Cardiac muscle cell (in vitro differentiated cells and primary cell): ENCODE results near the gene PCSK2. TPM values are rescaled to one million over a fixed set of nuclear protein-coding genes. Genes with fewer than 3 reads are reported as not detected.

Experiments used
- DNase-seq, 2 donors: peaks; one replicate each; pipeline versions ENCODE4 v3.0.0 to v3.0.0-alpha.2; 2010 to 2017; ENCODE audit warnings: low read depth in 1 of 2, low spot score in 1 of 2
- H3K27ac ChIP-seq: fragments of 200-600 bp; sonication (generic); 2 replicates; pipeline ENCODE4 v1.5.1; 2016
- H3K27me3 ChIP-seq: fragments of 200-600 bp; sonication (generic); 2 replicates; pipeline ENCODE4 v1.6.0; 2016; ENCODE audit warnings: control low read depth
- H3K36me3 ChIP-seq: fragments of 200-600 bp; sonication (generic); 2 replicates; pipeline ENCODE4 v1.5.1; 2016; ENCODE audit warnings: control low read depth
- H3K4me1 ChIP-seq: fragments of 200-600 bp; sonication (generic); 2 replicates; pipeline ENCODE4 v1.8.1; 2017; ENCODE audit warnings: low read depth, mild to moderate bottlenecking, mixed run types
- H3K4me3 ChIP-seq: fragments of 200-600 bp; sonication (generic); 2 replicates; pipeline ENCODE4 v1.5.1; 2016; ENCODE audit warnings: mild to moderate bottlenecking
- H3K9me3 ChIP-seq: fragments of 200-600 bp; sonication (generic); 2 replicates; pipeline ENCODE4 v1.5.1; 2017; ENCODE audit warnings: low read depth, mild to moderate bottlenecking, control low read depth
- CTCF ChIP-seq: IDR thresholded peaks from 2 replicates; pipeline ENCODE4 v1.5.1; 2012; ENCODE audit warnings: low read depth, mild to moderate bottlenecking, low read length
- polyA plus RNA-seq: library from polyadenylated mRNA; unstranded; fragments of >200 nt; fragmentation: Nextera tagmentation; extraction: Ambion mirVana; gene quantifications from 2 replicates; pipeline ENCODE4 v1.2.1, GENCODE V29; 2016
- total RNA-seq: library from RNA; depleted of rRNA; stranded (reverse); fragments of >200 nt; gene quantifications from 2 replicates; pipeline ENCODE4 v1.2.3, GENCODE V29; 2016

The PCSK2 gene
- total and polyA plus RNA-seq, 2 experiments from 2014 or later = 0.12 to 0.66 TPM

- peaks cover 2% of the 10 kb centered on the region for H3K9me3 ChIP-seq
- TF ChIP-seq CTCF = no peak
- no peaks in the 10 kb centered on the region for H3K27me3 ChIP-seq
- no peaks in the 10 kb centered on the region for H3K4me1 ChIP-seq
- no peak overlapping the region for H3K27ac ChIP-seq
- no peaks in the 10 kb centered on the region for H3K36me3 ChIP-seq
- H3K4me3 ChIP-seq = no peak overlapping the region
- no peak for DNase-seq
Measured at GRCh38 chr20:17381724-17382123, 154.9 kb downstream of the PCSK2 start.

GRCh38 chr20:17385798-17386197 is 159.0 kb downstream of the PCSK2 start:
- H3K27me3 ChIP-seq = no peaks in the 10 kb centered on the region
- DNase-seq = no peak
- no peak overlapping the region for H3K27ac ChIP-seq
- no peaks in the 10 kb centered on the region for H3K36me3 ChIP-seq
- peaks cover 2% of the 10 kb centered on the region for H3K9me3 ChIP-seq
- no peak overlapping the region for H3K4me3 ChIP-seq
- H3K4me1 ChIP-seq = no peaks in the 10 kb centered on the region
- no peak for TF ChIP-seq CTCF

GRCh38 chr20:17390655-17391054 is 163.8 kb downstream of the PCSK2 start:
- no peaks in the 10 kb centered on the region for H3K27me3 ChIP-seq
- H3K9me3 ChIP-seq = peaks cover 2% of the 10 kb centered on the region
- H3K27ac ChIP-seq = no peak overlapping the region
- no peak for TF ChIP-seq CTCF
- no peak for DNase-seq
- no peak overlapping the region for H3K4me3 ChIP-seq
- H3K36me3 ChIP-seq = no peaks in the 10 kb centered on the region
- no peaks in the 10 kb centered on the region for H3K4me1 ChIP-seq

GRCh38 chr20:17391127-17391771 is 164.4 kb downstream of the PCSK2 start:
- no peaks in the 10 kb centered on the region for H3K27me3 ChIP-seq
- H3K36me3 ChIP-seq = no peaks in the 10 kb centered on the region
- TF ChIP-seq CTCF = no peak
- DNase-seq = no peak
- H3K27ac ChIP-seq = no peak overlapping the region
- peaks cover 2% of the 10 kb centered on the region for H3K9me3 ChIP-seq
- H3K4me3 ChIP-seq = no peak overlapping the region
- no peaks in the 10 kb centered on the region for H3K4me1 ChIP-seq

- no peaks in the 10 kb centered on the region for H3K9me3 ChIP-seq
- H3K4me1 ChIP-seq = peaks cover 3% of the 10 kb centered on the region
- no peak for TF ChIP-seq CTCF
- DNase-seq = no peak
- no peaks in the 10 kb centered on the region for H3K36me3 ChIP-seq
- H3K4me3 ChIP-seq = no peak overlapping the region
- H3K27me3 ChIP-seq = no peaks in the 10 kb centered on the region
- no peak overlapping the region for H3K27ac ChIP-seq
Measured at GRCh38 chr20:17394411-17394810, 167.6 kb downstream of the PCSK2 start.

GRCh38 chr20:17395729-17396128 is 168.9 kb downstream of the PCSK2 start:
- no peak overlapping the region for H3K4me3 ChIP-seq
- H3K27me3 ChIP-seq = no peaks in the 10 kb centered on the region
- no peaks in the 10 kb centered on the region for H3K36me3 ChIP-seq
- no peak for TF ChIP-seq CTCF
- H3K27ac ChIP-seq = no peak overlapping the region
- H3K4me1 ChIP-seq = peaks cover 5% of the 10 kb centered on the region
- H3K9me3 ChIP-seq = no peaks in the 10 kb centered on the region
- no peak for DNase-seq
